K562 (cell line): ENCODE measurements around the gene TK1. TPM values are rescaled to one million over a fixed set of nuclear protein-coding genes. Genes with fewer than 3 reads are reported as not detected.

Source experiments
- ETV6 ChIP-seq, 3 experiments: fragments of 150-350 bp in 1 of 3; sonication (generic) in 1 of 3; formaldehyde crosslinking in 1 of 3; IDR thresholded peaks; 2 replicates each; pipeline versions ENCODE4 v1.6.1 to v1.8.0; 2014 to 2022; ENCODE audit warnings: borderline replicate concordance in 2 of 3, low read depth in 2 of 3, antibody characterized with exemption in 1 of 3, low read length in 1 of 3, mild to moderate bottlenecking in 1 of 3, missing genetic modification reagents in 1 of 3
- FUS ChIP-seq: fragments of 200-400 bp; formaldehyde crosslinking; optimal IDR thresholded peaks from 2 replicates; pipeline ENCODE3; 2017; ENCODE audit warnings: low read depth, low read length
- JUND ChIP-seq, 2 experiments: IDR thresholded peaks; 2 replicates in 1 of 2; 3 replicates in 1 of 2; pipeline ENCODE4 v1.6.1; 2011; ENCODE audit warnings: borderline replicate concordance in 2 of 2, low read depth in 2 of 2, low read length in 2 of 2, improper control_type of control experiment in 1 of 2, missing biosample characterization in 1 of 2, missing genetic modification characterization in 1 of 2, missing genetic modification reagents in 1 of 2
- KDM5B ChIP-seq: fragments of 200-600 bp; sonication (generic); IDR thresholded peaks from 2 replicates; pipeline ENCODE4 v1.6.1; 2012; ENCODE audit warnings: low read depth, mild to moderate bottlenecking, moderate library complexity, low read length, control low read depth, inconsistent platforms; ENCODE audit not compliant: insufficient replicate concordance
- RBFOX2 ChIP-seq: fragments of 200-400 bp; formaldehyde crosslinking; IDR thresholded peaks from 2 replicates; pipeline ENCODE4 v1.6.1; 2017; ENCODE audit warnings: low read depth, mild to moderate bottlenecking, low read length, moderate library complexity
- RCOR1 ChIP-seq, 2 experiments: IDR thresholded peaks; 2 replicates each; pipeline ENCODE4 v1.6.1; 2012; ENCODE audit warnings: low read depth in 2 of 2, low read length in 2 of 2, borderline replicate concordance in 1 of 2, improper control_type of control experiment in 1 of 2
- SRSF9 ChIP-seq: fragments of 200-400 bp; formaldehyde crosslinking; IDR thresholded peaks from 2 replicates; pipeline ENCODE4 v1.6.1; 2017; ENCODE audit warnings: low read depth, low read length, borderline replicate concordance
- TRIM28 ChIP-seq: fragments of 450-650 bp; IDR thresholded peaks from 2 replicates; pipeline ENCODE4 v1.6.1; 2017
- ZNF699 ChIP-seq: fragments of 250-450 bp; sonication (Bioruptor Pico); IDR thresholded peaks from 2 replicates; pipeline ENCODE4 v1.8.0; 2021; ENCODE audit warnings: mild to moderate bottlenecking, moderate library complexity; ENCODE audit not compliant: insufficient replicate concordance
- polyA plus RNA-seq, 8 experiments: library from polyadenylated mRNA; depleted of rRNA in 4 of 8; stranded (reverse) in 5 of 8; unstranded in 3 of 8; fragments of >200 nt; fragmentation: Nextera tagmentation in 2 of 8; fragmentation: Illumina TruSeq in 1 of 8; extraction: Ambion mirVana in 2 of 8; extraction: Trizol in 1 of 8; gene quantifications; 2 replicates each; pipeline versions ENCODE4 v1.2.1 to v1.2.3, GENCODE V29; 2011 to 2014; ENCODE audit warnings: inconsistent platforms in 1 of 8, missing spikeins in 1 of 8
- total RNA-seq, 7 experiments: library from RNA; depleted of rRNA in 6 of 7; stranded (reverse); fragments of >200 nt in 6 of 7; fragmentation: Illumina TruSeq in 2 of 7; extraction: Trizol in 2 of 7; gene quantifications; 2 replicates each; pipeline versions ENCODE4 v1.2.1 to v1.2.3, GENCODE V29; 2011 to 2021; ENCODE audit warnings: low replicate concordance in 1 of 7
- TF ChIP-seq, protein P1 (sequence below): sonication (generic); formaldehyde crosslinking; IDR thresholded peaks from 2 replicates; pipeline ENCODE4 v1.8.0; 2022; ENCODE audit warnings: mild to moderate bottlenecking, missing genetic modification reagents
- TF ChIP-seq, protein P2 (sequence below): sonication (generic); formaldehyde crosslinking; IDR thresholded peaks from 2 replicates; pipeline ENCODE4 v1.8.1; 2023; ENCODE audit warnings: mild to moderate bottlenecking, missing genetic modification reagents
- TF ChIP-seq, protein P3 (sequence below): fragments of 450-650 bp; IDR thresholded peaks from 2 replicates; pipeline ENCODE4 v1.6.1; 2016; ENCODE audit warnings: antibody characterized with exemption
- TF ChIP-seq, protein P4 (sequence below), 2 experiments: IDR thresholded peaks; 2 replicates each; pipeline ENCODE4 v1.6.1; 2011; ENCODE audit warnings: borderline replicate concordance in 1 of 2, control low read depth in 1 of 2, low read depth in 1 of 2, low read length in 1 of 2, mild to moderate bottlenecking in 1 of 2, mixed read lengths in 1 of 2, moderate library complexity in 1 of 2; ENCODE audit not compliant: insufficient read depth in 1 of 2, insufficient read length in 1 of 2, poor library complexity in 1 of 2, severe bottlenecking in 1 of 2; ENCODE audit errors: extremely low read depth in 1 of 2

Gene TK1
- total and polyA plus RNA-seq, 9 of the 15 experiments (the other 6 are each of a cell fraction or from before 2014, with no cell fraction given), result 8.4 to 280 (median 103) TPM

DNA sequence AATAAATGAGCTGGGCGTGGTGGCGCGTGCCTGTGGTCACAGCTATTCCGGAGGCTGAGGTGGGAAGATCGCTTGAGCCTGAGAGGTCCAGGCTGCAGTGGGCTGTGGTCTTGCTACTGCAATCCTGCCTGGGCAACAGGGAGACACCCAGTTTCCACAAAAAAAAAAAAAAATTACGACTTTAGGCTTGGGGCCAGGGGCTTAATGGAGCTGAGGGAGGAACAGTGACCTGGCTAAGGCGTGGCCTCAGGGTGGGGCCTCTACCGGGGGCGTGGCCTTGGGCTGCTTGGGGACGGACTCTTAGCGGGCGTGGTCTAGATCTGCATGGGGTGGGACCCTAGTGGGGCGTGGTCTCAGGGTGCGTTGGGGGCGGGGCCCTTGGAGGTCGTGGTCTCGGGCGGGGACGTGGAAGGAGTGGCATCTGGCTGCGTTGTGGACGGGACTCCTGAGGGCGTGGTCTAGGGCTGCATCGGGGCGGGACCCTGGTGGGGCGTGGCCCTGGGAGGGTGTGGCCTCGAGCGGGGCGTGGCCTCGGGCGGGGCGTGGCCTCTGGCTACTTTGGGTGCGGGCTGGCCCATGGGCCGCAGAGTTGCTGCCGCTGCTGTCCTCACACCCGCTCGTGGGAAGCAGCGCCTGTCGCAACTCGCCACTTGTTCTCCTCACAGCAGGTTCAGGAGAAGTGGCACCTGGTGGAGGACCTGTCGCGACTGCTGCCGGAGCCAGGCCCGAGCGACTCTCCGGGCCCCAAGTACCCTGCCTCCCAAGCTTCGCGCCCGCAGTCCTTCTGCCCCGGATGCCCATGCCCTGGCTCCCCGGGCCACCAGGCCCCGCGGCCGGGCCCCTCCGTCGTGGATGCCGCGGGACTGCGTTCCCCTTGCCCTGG is 46.4 kb downstream of the TK1 start (continued):
- TF ChIP-seq, protein P1, sequence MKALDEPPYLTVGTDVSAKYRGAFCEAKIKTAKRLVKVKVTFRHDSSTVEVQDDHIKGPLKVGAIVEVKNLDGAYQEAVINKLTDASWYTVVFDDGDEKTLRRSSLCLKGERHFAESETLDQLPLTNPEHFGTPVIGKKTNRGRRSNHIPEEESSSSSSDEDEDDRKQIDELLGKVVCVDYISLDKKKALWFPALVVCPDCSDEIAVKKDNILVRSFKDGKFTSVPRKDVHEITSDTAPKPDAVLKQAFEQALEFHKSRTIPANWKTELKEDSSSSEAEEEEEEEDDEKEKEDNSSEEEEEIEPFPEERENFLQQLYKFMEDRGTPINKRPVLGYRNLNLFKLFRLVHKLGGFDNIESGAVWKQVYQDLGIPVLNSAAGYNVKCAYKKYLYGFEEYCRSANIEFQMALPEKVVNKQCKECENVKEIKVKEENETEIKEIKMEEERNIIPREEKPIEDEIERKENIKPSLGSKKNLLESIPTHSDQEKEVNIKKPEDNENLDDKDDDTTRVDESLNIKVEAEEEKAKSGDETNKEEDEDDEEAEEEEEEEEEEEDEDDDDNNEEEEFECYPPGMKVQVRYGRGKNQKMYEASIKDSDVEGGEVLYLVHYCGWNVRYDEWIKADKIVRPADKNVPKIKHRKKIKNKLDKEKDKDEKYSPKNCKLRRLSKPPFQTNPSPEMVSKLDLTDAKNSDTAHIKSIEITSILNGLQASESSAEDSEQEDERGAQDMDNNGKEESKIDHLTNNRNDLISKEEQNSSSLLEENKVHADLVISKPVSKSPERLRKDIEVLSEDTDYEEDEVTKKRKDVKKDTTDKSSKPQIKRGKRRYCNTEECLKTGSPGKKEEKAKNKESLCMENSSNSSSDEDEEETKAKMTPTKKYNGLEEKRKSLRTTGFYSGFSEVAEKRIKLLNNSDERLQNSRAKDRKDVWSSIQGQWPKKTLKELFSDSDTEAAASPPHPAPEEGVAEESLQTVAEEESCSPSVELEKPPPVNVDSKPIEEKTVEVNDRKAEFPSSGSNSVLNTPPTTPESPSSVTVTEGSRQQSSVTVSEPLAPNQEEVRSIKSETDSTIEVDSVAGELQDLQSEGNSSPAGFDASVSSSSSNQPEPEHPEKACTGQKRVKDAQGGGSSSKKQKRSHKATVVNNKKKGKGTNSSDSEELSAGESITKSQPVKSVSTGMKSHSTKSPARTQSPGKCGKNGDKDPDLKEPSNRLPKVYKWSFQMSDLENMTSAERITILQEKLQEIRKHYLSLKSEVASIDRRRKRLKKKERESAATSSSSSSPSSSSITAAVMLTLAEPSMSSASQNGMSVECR (CRISPR knock-in tag), result peak; percentile 63; the same call in 1 of the 2 replicates
- TF ChIP-seq KDM5B (peak; percentile 87), ZNF699 (CRISPR knock-in tag) (no peak), RCOR1 (IDR thresholded peaks at IDR 0.05; ENCODE audit: borderline replicate concordance in 1 of 2, low read depth in 2 of 2, low read length in 2 of 2) (no peak), SRSF9 (no peak), JUND (IDR thresholded peaks at IDR 0.05; ENCODE audit: borderline replicate concordance, low read depth, low read length) (peak; percentile 3; the same call in 1 of the 2 replicates), JUND (tag; IDR thresholded peaks at IDR 0.05; ENCODE audit: borderline replicate concordance, low read depth, low read length) (no peak), ETV6 (IDR thresholded peaks at IDR 0.05; ENCODE audit: borderline replicate concordance in 1 of 2, low read depth in 2 of 2, low read length in 1 of 2) (no peak), ETV6 (CRISPR knock-in tag; IDR thresholded peaks at IDR 0.05; ENCODE audit: borderline replicate concordance) (no peak), RBFOX2 (peak; percentile 89), TRIM28 (no peak), FUS (peak; percentile 44)
- TF ChIP-seq, protein P2, sequence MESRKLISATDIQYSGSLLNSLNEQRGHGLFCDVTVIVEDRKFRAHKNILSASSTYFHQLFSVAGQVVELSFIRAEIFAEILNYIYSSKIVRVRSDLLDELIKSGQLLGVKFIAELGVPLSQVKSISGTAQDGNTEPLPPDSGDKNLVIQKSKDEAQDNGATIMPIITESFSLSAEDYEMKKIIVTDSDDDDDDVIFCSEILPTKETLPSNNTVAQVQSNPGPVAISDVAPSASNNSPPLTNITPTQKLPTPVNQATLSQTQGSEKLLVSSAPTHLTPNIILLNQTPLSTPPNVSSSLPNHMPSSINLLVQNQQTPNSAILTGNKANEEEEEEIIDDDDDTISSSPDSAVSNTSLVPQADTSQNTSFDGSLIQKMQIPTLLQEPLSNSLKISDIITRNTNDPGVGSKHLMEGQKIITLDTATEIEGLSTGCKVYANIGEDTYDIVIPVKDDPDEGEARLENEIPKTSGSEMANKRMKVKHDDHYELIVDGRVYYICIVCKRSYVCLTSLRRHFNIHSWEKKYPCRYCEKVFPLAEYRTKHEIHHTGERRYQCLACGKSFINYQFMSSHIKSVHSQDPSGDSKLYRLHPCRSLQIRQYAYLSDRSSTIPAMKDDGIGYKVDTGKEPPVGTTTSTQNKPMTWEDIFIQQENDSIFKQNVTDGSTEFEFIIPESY (CRISPR knock-in tag), result peak; percentile 54
- TF ChIP-seq, protein P3, sequence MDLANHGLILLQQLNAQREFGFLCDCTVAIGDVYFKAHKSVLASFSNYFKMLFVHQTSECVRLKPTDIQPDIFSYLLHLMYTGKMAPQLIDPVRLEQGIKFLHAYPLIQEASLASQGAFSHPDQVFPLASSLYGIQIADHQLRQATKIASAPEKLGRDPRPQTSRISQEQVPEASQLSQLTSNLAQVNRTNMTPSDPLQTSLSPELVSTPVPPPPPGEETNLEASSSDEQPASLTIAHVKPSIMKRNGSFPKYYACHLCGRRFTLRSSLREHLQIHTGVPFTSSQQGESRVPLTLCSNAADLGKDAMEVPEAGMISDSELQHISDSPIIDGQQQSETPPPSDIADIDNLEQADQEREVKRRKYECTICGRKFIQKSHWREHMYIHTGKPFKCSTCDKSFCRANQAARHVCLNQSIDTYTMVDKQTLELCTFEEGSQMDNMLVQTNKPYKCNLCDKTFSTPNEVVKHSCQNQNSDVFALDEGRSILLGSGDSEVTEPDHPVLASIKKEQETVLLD, result no peak
- TF ChIP-seq, protein P4, sequence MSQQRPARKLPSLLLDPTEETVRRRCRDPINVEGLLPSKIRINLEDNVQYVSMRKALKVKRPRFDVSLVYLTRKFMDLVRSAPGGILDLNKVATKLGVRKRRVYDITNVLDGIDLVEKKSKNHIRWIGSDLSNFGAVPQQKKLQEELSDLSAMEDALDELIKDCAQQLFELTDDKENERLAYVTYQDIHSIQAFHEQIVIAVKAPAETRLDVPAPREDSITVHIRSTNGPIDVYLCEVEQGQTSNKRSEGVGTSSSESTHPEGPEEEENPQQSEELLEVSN (IDR thresholded peaks at IDR 0.05; ENCODE audit: borderline replicate concordance in 1 of 2, extremely low read depth in 1 of 2, insufficient read depth in 1 of 2, insufficient read length in 1 of 2, low read depth in 1 of 2, low read length in 1 of 2, poor library complexity in 1 of 2, severe bottlenecking in 1 of 2), result peak; percentile 23 to 76
